Measurements from ENCODE around the gene SLC2A9. TPM values are rescaled to one million over a fixed set of nuclear protein-coding genes. Genes with fewer than 3 reads are reported as not detected.

Gene SLC2A9
- total and polyA plus RNA-seq, 8 donors, result 1.2 to 5.7 (median 2.4) TPM

DNA sequence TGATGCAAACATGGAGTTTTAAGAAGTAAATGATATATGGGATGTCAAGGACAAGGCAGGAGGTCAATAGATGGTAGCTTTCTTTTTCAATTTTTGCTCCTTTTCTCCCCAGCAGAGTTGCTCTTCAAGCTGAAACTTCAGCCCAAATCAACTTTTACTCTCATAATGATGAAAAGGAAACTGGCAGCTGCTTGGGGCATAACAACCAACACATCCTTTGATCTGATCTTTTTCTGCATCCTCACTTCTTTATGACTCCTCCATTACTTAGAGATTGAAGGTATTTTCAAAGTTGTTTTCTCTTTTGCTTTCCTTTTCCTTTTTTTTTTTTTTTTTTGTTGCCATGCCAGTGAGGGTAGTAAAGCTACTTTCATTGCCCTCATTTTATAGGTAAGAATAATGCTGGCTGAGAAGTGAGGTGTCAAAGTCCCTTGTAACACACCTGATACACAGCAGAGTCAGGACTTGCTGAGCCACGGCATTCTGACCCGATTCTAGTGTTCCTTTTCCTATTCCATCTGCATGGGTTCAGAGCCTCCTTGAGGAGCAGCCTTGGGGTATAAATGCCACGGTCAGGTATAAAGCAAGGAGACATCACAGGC, 26.9 kb downstream of the SLC2A9 start:
- no peak for DNase-seq
- H3K27me3 ChIP-seq, result no peaks in the 10 kb centered on the region
- no peak for ATAC-seq

DNA sequence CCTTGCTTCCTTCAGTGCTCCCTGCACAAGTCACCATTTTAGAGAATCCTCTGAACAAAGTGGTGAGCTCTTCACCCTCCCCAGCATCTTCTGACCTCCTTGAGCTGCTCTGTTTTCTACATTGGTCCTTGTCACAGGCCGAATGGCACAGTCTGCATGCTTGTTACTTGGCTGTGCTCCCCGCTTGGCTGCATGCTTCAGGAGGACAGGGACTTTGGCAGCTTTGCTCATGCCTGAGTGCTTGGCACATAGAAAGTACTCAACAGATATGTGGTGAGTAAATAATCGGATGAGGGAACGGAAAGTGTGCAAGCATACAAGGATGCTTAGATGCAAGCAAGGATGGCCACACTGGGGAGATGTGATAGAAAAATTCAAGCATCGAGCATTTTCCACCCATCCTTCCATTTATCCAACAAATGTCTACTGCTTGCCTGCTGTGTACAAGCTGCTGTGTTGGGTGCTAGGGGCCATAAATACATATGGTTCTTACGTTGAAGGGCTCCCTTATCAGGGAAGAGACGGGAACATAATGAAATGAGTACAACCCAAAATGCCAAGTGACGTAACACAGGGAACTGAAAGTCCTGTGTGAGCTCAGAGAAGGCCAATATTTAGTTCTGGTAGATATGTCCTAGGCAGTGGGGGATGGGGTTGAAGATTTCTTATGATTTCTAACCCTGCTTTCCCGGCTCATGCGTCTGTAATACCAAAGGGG, 31.2 kb downstream of the SLC2A9 start:
- DNase-seq (no peak), ATAC-seq (no peak)

More for the DNA sequence above, 26.9 kb downstream of the SLC2A9 start:
- intact Hi-C loops (cut with DNase I), result no loop called here
- TF ChIP-seq, protein P1, sequence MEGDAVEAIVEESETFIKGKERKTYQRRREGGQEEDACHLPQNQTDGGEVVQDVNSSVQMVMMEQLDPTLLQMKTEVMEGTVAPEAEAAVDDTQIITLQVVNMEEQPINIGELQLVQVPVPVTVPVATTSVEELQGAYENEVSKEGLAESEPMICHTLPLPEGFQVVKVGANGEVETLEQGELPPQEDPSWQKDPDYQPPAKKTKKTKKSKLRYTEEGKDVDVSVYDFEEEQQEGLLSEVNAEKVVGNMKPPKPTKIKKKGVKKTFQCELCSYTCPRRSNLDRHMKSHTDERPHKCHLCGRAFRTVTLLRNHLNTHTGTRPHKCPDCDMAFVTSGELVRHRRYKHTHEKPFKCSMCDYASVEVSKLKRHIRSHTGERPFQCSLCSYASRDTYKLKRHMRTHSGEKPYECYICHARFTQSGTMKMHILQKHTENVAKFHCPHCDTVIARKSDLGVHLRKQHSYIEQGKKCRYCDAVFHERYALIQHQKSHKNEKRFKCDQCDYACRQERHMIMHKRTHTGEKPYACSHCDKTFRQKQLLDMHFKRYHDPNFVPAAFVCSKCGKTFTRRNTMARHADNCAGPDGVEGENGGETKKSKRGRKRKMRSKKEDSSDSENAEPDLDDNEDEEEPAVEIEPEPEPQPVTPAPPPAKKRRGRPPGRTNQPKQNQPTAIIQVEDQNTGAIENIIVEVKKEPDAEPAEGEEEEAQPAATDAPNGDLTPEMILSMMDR (IDR thresholded peaks at IDR 0.05), result no peak
- Histone ChIP-seq H3K27ac (no peak overlapping the region), H3K36me3 (no peaks in the 10 kb centered on the region), H3K4me3 (no peak overlapping the region), H3K9me3 (no peaks in the 10 kb centered on the region), H3K4me1 (no peaks in the 10 kb centered on the region)
- WGBS, 2 donors, result 74 to 81% methylated on average over 3 of the region's 3 CpGs
- no peak for FAIRE-seq

DNA sequence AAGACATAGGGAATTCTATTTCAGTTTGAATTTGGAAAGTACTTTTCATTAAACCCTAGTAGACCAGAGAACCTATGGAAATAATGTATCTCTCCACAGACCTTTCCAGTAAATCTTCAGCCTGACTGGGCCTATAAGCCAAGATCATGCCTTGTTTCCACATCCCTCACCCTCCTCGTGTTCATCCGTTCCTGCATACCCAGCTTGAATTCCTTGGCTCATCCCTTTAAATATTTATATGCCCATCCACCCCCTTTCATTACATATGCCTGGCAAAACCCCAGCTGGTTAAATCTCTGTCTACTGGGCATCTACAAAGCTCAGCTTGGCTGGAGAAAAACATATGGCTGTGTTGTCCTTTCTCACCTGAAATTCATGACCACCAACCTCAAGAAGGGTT, 32.4 kb downstream of the SLC2A9 start:
- H3K9me3 ChIP-seq, result no peaks in the 10 kb centered on the region
- TF ChIP-seq, protein P1 (IDR thresholded peaks at IDR 0.05), result no peak
- H3K27me3 ChIP-seq, result no peaks in the 10 kb centered on the region
- WGBS, 2 donors, result 66 to 87% methylated on average over 2 of the region's 2 CpGs
- intact Hi-C loops (cut with DNase I), result no loop called here
- FAIRE-seq (no peak), ATAC-seq (no peak), DNase-seq (no peak)
- no peaks in the 10 kb centered on the region for H3K4me1 ChIP-seq
- H3K4me3 ChIP-seq, result no peak overlapping the region
- no peak overlapping the region for H3K27ac ChIP-seq
- H3K36me3 ChIP-seq, result no peaks in the 10 kb centered on the region

More for the DNA sequence above, 31.2 kb downstream of the SLC2A9 start:
- Histone ChIP-seq H3K27me3 (no peaks in the 10 kb centered on the region), H3K4me3 (no peak overlapping the region), H3K36me3 (no peaks in the 10 kb centered on the region), H3K27ac (no peak overlapping the region), H3K9me3 (no peaks in the 10 kb centered on the region), H3K4me1 (no peaks in the 10 kb centered on the region)
- no peak for FAIRE-seq
- TF ChIP-seq, protein P1 (IDR thresholded peaks at IDR 0.05), result no peak
- WGBS, 2 donors, result 73 to 81% methylated on average over 10 of the region's 10 CpGs
- intact Hi-C loops (cut with DNase I), result no loop called here

DNA sequence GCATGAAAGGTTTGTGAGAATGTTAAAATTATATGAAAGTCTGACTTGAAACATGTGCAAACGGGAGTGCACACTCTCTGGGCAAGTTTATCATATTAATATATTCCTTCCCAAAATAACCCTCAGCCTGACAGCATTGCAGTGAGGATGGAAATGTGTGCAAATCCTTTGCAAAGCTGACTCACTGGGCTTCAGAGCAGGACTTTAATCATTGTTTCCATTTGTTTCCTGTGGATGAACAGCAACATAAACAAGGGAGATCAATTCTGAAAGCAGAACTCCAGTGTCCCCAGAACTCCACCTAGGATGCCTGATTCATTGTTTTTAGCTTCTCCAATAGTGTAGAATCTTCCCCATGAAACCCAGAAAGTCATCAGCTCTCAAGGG, 32.9 kb downstream of the SLC2A9 start:
- no peak for DNase-seq
- 27 to 39% methylated on average over 1 of the region's 1 CpG for WGBS, 2 donors
- FAIRE-seq, result no peak
- intact Hi-C loops (cut with DNase I), result no loop called here
- no peaks in the 10 kb centered on the region for H3K36me3 ChIP-seq
- no peaks in the 10 kb centered on the region for H3K27me3 ChIP-seq
- no peaks in the 10 kb centered on the region for H3K9me3 ChIP-seq
- no peak overlapping the region for H3K4me3 ChIP-seq
- H3K4me1 ChIP-seq, result no peaks in the 10 kb centered on the region
- TF ChIP-seq, protein P1 (IDR thresholded peaks at IDR 0.05), result no peak
- no peak for ATAC-seq
- H3K27ac ChIP-seq, result no peak overlapping the region

DNA sequence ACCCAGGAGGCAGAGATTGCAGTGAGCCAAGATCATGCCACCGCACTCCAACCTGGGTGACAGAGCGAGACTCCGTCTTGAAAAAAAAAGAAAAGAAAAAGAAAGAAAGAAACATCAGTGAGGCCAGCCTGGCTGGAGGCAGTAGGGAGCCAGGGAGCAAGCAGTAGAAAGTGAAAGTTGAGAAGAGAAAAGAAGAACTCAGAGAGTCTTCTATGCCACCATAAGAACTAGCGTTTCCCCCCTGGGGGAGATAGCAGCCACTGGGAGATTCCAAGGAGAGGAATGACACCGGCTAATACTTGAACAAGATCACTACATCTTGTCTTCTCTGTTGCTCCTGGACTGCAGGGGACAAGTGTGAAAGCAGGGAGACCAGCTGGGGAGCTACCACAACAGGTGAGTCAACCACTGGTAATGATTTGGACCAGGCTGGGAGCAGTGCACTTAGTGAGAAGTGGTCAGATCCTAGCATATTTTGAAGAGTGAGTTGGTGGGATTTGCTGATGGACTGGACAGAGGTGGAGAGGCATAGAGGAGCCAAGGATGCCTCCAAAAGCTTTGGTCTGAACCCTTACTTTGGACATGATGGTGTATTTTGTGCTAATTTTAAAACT, 33.4 kb downstream of the SLC2A9 start:
- no peaks in the 10 kb centered on the region for H3K9me3 ChIP-seq
- intact Hi-C loops (cut with DNase I), result no loop called here
- no peak for FAIRE-seq
- 82 to 94% methylated on average over 5 of the region's 5 CpGs for WGBS, 2 donors
- no peak overlapping the region for H3K4me3 ChIP-seq
- no peaks in the 10 kb centered on the region for H3K4me1 ChIP-seq
- H3K27ac ChIP-seq, result no peak overlapping the region
- TF ChIP-seq, protein P1 (IDR thresholded peaks at IDR 0.05), result no peak
- H3K36me3 ChIP-seq, result no peaks in the 10 kb centered on the region
- H3K27me3 ChIP-seq, result no peaks in the 10 kb centered on the region
- no peak for ATAC-seq
- DNase-seq, result no peak

Data from pancreas (tissue), 10 donors.